Mammary epithelial cell (primary cell): ENCODE results near the gene CEP57.

Source experiments
- EZH2 ChIP-seq: IDR thresholded peaks from 2 replicates; pipeline ENCODE4 v1.6.1; 2012; ENCODE audit warnings: low read length, inconsistent platforms, borderline replicate concordance
- TF ChIP-seq, protein P1 (sequence below), 2 donors: IDR thresholded peaks in 1 of 2; conservative IDR thresholded peaks in 1 of 2; 2 replicates each; pipeline ENCODE4 v1.5.1; 2011 to 2012; ENCODE audit warnings: inconsistent platforms in 2 of 2, low read length in 2 of 2, mild to moderate bottlenecking in 2 of 2, control low read depth in 1 of 2, low read depth in 1 of 2; ENCODE audit not compliant: insufficient read depth in 1 of 2; ENCODE audit errors: extremely low read depth in 1 of 2

DNA sequence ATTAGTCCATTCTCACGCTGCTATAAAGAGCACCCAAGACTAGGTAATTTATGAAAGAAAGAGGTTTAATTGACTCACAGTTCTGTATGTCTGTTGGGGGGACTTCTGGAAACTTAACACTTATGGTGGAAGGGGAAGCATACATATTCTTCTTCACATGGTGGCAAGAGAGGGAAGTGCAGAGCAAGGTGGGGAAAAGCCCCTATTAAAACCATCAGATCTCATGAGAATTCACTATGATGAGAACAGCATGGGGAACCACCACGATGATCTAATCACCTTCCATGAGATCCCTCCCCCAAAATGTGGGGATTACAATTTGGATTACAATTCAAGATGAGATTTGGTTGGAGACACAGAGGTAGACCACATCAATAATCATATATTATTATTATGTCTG lies 25.7 kb downstream of the CEP57 start:
- TF ChIP-seq, protein P1, sequence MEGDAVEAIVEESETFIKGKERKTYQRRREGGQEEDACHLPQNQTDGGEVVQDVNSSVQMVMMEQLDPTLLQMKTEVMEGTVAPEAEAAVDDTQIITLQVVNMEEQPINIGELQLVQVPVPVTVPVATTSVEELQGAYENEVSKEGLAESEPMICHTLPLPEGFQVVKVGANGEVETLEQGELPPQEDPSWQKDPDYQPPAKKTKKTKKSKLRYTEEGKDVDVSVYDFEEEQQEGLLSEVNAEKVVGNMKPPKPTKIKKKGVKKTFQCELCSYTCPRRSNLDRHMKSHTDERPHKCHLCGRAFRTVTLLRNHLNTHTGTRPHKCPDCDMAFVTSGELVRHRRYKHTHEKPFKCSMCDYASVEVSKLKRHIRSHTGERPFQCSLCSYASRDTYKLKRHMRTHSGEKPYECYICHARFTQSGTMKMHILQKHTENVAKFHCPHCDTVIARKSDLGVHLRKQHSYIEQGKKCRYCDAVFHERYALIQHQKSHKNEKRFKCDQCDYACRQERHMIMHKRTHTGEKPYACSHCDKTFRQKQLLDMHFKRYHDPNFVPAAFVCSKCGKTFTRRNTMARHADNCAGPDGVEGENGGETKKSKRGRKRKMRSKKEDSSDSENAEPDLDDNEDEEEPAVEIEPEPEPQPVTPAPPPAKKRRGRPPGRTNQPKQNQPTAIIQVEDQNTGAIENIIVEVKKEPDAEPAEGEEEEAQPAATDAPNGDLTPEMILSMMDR (conservative IDR thresholded peaks at IDR 0.05 in 1 of 2, IDR thresholded peaks at IDR 0.05 in 1 of 2; ENCODE audit: extremely low read depth in 1 of 2, insufficient read depth in 1 of 2, low read depth in 1 of 2, low read length in 2 of 2) = no peak
- no peak for TF ChIP-seq EZH2
